GM18502 (cell line): ENCODE results near the gene SYTL3.
A peak's percentile ranks its signal among the peaks of the same experiment; 100 is the strongest.
"Not testable (repeated sequence)": the region's sequence is repeated elsewhere in the genome, so short reads cannot be mapped to it uniquely, and the experiment has no call there.

Source experiments
- ATAC-seq: cut with Tn5 transposase; IDR thresholded peaks from one replicate; pipeline ENCODE4 v1.9.1; 2021; ENCODE audit warnings: mild to moderate bottlenecking; ENCODE audit not compliant: unreplicated experiment, poor library complexity

The SYTL3 gene

DNA sequence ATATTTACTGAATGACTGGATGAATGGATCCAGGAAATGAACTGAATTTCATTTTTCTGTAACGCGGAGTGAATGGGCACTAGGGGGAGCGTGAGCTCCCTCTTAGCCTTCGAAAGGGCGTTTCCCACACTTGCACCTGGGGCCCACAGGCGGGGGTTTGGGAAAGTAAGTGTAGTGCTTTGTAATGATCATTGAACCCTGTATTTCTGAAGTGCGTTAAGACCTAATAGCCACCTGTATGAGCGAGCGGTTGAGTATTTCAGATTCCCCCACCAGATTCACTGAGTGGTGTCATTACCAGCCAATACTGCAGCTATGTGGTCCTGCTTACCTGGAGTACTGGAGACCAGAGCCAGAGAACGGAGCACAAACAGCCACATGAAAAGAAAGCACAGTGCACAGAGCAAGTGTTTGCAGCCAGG, 10.5 kb downstream of the SYTL3 start:
- ATAC-seq: peak; percentile 59

DNA sequence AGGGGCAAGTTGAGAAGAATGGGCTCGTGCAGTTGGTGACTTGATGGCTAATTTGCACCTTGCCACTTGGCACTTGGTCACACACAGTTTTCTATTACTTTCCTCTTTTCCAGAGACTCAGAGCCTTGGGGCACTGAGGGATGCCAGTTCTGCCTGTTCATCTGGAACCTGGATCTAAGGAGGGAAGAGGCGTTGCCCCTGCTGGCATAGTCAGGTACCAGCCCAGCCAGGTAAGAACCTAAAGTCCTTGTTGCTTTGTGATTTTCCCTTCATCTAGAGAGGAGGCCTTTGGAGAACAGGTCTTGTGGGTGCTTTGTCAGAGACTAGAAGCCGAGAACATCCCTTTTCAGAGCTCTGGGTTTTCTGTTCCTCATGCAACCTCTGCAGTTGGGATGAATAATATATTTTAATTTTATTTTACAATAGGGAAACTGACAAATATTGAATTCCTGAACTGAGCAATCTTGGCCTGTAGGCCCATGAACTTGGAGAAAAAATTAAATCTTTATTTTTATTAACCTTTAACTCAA, 11.4 kb downstream of the SYTL3 start:
- ATAC-seq: no peak

DNA sequence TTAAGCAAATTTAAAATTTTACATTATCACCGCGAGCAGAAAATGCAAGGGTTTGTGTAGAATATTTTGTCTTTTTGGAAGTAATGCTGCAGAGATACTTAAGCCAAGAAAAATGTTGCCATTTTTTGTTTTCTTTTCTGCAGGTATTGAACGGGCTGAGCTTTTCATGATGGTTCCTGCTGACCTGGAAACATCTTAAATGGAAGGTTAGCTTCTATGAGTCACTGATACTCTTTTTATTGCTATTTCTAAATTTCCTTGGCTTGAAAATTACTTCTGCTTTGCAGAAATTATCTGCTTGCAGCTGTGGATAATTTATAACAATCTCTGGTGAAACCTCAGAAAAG, 12.7 kb downstream of the SYTL3 start:
- ATAC-seq: no peak

DNA sequence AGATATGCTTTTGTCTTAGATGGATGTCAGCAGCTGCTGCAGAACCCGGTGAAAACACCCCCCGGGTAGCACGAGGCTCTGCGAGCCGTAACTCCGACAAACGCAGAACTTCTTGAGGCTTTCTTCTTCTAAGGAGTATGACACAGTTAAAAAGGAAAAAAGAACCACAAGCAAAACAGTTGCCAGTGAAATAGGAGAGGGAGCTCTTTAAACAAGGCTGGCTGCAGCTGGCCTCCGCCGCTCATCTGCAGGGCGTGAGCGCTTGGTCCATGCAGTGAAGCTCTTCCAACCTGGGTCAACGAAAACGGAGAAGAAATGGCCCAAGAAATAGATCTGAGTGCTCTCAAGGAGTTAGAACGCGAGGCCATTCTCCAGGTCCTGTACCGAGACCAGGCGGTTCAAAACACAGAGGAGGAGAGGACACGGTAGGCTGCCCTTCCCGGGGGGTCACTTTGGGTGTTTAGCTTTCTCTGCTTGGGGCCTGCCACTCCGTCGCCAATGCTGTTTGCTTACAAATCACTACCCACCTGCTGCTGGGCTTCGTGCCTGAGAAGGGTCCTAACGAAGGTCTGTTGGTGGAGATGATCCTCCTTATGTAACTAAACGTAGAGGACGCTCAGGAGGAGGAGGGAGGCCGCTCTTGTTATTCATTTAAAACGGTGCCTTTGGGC, 13.2 kb downstream of the SYTL3 start:
- ATAC-seq: no peak

DNA sequence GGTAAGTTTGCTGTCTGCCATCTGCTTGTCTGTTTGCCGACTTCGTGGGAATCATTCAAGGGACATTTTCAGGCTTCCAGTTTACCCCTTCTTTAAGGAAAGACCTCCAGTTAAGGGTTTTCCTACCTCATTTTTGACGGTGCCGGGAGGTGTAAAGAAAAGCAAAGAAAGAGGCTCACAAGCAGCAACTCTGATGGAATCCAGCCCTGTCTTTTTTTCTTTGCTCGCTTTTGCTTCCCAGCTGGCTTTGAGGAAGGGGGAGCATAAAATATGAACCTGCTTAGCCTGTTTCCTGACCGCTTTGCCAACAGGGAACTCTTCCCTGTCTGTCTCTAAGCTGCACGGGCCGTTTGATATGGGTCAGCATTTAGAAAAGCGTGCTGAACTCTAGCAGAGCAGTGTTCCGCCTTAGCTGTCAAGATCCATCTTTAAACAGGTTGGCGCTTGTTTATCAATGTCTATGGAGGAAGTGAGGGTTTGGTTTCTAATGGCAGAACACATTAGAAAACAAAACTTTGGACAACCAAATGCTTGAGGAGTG, 13.8 kb downstream of the SYTL3 start:
- no peak for ATAC-seq

DNA sequence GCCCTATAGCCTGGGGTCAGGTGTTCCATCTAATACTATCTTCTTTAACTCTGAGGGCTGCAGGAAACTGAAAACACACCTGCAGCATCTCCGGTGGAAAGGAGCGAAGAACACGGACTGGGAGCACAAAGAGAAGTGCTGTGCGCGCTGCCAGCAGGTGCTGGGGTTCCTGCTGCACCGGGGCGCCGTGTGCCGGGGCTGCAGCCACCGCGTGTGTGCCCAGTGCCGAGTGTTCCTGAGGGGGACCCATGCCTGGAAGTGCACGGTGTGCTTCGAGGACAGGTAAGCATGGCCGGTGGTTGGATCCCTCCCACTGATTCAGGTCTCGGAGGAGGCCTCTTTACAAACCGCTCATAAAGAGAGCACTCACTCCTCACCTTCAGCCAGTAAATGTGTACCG, 15.5 kb downstream of the SYTL3 start:
- ATAC-seq: no peak

DNA sequence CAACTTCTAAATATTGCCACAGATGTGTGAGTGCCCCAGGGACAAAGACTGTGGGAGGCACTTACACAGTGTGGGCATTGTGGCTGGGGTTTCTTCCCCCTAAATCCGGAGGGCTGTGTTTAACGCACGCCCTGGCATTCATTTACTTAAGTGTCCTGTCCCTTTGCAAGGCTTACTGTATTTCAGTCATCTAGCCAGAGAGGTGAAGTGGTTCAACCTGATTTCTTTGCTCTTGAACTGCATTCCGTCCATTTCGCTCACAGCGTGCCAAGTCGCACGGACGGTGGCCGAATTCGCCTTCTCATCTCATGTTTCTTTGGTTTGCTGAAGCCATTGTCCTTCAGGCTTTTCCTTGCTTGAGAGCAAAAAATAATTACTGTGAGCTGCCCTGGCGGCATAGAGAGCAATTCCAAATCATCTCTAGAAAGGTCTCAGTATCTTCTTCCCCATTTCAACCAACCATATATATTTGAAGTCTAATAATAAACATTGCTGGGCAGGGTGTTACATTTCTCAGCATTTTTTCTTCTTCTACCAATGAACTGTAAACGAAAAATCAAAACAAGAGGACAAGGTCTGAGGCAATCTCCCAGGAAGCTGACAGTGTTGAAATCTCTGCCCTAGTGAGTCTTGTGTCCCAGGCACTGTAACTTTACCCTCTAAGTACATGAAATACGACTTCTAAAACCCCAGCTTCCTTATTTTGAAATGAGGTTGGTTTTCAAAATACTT, 16.9 kb downstream of the SYTL3 start:
- ATAC-seq: no peak

DNA sequence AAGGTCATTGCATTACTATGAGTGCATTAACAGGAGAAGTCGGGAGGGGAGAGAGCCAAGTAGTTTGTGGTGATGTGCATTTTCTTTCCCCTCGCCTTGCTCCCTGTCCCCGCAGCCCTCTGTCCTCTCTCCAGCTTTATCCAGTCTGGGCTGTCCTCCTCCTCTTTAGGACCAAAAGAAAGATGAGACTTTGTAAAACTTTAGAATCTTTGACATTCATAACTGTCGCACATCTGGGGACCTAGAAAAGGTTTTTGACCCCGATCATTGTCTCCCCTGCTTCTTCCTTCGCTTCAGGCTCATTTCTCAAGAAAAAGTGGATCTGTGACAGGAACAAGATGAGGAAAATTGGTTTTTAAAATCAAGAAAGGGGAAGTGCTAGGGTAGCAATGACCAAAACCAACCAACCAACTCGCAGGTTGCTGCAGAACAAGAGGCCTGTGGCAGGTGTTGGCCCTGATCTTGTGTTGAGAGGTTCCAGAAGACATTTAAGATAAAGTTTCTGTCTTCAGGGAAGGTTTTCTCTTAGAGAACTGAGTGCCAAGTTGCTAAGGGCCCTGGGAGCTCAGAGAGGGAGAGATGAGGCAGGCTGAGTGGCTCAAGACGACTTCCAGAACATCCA, 17.6 kb downstream of the SYTL3 start:
- ATAC-seq: no peak

DNA sequence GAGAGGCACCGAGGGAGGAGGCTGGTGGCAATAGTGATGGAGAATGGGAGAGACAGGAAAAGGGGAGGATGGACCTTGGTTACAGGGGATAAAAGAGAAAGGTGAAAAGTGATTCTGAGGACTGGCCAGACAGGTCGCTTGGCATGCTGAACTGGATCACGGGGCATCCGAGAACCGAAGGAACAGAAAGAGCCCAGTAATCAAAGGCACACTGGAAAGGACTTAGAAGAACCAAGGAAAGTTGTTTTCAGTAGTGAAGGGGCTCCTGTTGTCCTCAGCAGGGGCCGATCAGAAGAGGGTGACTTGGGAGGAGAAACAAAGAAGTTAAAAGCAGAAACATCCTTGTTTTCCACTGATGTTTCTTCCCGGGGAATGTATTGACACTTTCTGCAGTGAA, 18.9 kb downstream of the SYTL3 start:
- ATAC-seq: no peak

DNA sequence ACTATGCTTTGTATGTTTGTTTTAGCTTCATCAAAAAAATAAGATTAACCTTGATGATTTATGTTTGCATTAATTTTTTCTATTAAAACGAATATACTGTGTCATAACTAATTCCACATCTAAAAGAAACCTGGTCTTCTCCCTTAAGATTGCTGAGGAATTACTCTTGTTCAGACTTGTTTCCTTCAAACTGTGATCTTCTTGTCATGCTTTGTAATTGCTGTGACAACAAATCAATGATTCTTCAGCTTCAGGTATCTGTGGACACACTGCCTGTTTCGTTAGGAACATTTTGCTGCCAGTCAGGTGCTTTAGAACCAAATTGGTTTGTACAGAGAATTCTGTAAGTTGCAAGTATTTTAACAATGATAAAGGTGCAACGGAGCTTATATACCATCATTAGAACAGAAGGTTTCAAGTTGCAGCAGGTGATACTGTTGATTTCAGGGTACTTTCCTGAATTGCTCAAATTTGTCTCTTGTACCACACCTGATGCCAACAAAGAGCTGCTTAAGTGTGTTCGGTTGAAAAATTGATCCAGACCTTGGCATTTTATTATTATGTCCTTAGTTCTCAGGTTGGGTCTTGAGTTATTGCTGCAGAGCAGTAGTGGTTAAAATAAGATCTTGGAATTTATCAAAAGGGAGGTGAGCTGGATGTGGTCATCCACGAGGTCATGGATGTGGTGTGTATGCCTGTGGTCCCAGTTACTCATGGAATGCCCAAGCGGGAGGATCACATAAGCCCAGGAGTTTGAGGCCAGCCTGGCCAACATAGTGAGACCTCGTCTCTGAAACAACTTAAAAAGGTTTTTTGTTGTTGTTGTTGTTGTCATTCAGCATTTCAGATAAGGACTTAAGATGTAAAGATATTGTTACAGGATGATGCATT, 19.5 kb downstream of the SYTL3 start:
- ATAC-seq: no peak

DNA sequence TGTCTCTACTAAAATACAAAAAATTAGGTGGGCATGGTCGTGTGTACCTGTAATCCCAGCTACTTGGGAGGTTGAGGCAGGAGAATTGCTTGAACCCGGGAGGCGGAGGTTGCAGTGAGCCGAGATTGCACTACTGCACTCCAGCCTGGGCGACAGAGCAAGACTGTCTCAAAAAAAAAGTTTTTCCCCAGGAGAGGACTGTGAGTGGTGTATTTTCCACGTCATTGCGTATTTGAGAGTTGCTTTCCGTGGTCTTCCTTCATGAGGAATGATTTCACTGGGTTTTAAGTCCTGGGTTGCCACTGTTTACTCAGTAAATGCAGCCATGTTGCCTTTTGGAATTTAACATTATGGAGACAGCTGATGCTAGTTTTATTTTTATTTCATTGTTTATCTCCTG, 22.3 kb downstream of the SYTL3 start:
- ATAC-seq: not testable (repeated sequence)

DNA sequence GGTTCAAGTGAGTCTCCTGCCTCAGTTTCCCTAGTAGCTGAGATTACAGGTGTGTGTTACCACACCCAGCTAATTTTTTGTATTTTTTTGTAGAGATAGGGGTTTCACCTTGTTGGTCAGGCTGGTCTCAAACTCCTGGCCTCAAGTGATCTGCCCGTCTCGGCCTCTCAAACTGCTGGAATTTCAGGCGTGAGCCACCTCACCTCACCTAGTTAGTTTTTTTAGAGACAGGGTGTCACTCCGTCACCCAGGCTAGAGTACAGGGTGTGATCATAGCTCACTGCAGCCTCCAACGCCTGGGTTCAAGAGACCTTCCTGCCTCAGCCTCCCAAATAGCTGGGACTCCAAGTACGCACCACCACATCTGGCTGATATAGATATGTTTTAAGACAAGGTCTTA, 22.9 kb downstream of the SYTL3 start:
- ATAC-seq: no peak

DNA sequence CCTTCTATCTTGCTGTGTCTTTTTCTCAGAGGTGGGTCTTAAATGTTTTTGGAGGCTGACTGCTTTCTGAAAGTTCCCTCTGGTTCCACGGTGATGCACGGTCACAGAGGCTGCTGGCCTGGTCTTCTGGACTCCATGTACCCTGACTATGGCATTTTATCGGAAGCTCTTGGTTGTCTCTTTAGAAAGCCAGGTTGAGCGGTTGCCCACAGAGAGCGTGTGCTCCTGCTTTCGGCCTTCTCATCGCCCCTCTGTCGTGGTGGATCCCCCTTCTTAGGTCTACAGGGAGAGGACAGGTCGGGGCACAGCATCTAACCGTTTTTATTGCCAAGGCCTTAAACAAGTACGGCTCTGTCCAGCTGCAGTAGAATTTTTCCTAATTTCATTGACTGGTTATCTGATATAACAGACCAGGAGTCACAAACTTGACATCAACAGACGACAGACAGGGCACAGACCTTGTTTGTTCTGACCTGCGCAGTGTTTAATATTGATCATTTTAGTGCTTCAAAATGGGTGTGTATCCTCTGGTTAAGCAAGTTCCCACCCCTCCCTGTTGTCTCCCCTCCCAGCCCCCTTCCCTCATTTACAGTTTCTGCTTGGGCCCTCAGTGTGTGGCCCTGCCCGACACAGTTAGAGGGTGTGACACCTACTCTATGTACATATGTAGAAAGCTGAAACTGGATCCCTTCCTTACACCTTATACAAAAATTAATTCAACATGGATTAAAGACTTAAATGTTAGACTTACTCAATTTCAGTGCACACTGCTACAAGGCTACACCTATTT, 24.7 kb downstream of the SYTL3 start:
- no peak for ATAC-seq

DNA sequence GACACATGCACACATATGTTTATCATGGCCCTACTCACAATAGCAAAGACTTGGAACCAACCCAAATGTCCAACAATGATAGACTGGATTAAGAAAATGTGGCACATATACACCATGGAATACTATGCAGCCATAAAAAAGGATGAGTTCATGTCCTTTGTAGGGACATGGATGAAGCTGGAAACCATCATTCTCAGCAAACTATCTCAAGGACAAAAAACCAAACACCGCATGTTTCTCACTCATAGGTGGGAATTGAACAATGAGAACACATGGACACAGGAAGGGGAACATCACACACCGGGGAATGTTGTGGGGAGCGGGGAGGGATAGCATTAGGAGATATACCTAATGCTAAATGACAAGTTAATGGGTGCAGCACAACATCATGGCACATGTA, 27.2 kb downstream of the SYTL3 start:
- ATAC-seq: not testable (repeated sequence)

DNA sequence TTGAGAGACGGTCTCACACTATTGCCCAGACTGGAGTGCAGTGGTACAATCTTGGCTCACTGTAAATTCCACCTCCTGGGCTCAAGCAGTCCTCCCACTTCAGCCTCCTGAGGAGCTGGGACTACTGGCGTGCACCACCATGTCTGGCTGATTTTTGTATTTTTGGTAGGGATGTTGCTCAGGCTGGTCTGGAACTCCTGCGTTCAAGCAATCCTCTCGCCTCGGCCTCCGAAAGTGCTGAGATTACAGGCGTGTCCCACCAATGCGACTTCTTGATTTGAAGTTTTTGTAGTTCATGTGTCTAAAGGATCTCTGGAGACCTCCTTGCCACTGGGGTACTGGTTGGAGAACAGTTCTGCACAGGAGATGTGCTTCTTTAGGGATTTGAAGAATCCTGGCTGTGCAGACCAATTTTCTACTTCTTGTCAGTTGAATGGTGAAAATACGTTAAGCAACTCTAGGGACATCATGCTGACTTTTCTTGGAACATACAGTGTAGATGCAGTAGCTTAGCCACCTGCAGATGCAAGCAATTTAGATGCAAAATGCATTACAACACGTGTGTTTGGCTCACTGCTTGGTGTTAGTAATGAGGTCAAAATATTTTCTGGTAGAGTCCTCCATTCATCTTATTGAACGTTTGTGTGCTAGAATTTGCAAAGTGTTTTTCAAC, 28.2 kb downstream of the SYTL3 start:
- ATAC-seq: no peak

DNA sequence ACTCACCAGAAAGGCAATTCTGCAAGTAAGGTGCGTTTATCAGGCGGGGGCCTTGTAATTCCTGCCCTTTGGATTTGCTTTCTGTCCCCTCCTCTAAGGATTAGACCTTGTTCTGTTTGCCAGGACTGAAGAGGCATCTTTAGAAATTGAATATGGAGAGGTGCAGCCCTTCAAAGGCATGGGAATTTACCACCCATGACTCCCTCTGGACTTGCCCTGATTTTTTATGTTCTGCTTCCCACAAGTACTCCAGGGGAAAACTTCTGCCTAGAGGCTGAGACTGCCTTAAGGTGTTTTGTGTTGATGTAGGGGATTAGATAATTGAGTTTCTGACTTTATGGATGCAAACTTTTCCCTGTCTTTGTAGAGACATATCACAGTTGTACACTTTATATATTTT, 30.2 kb downstream of the SYTL3 start:
- ATAC-seq: no peak

DNA sequence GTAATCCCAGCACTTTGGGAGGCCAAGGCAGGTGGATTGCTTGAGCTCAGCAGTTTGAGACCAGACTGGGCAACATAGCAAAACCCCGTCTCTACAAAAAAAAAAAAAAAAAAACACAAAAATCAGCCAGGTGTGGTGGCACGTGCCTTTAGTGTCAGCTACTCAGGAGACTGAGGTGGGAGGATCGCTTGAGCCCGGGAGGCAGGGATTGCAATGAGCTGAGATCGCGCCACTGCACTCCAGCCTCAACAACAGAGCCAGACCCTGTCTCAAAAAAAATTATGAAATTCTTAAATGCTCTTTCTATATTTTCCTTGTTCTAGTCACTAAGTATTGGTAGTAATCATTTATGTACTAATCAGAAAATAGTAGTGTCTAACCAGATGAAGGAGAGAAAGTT, 30.6 kb downstream of the SYTL3 start:
- ATAC-seq: no peak

DNA sequence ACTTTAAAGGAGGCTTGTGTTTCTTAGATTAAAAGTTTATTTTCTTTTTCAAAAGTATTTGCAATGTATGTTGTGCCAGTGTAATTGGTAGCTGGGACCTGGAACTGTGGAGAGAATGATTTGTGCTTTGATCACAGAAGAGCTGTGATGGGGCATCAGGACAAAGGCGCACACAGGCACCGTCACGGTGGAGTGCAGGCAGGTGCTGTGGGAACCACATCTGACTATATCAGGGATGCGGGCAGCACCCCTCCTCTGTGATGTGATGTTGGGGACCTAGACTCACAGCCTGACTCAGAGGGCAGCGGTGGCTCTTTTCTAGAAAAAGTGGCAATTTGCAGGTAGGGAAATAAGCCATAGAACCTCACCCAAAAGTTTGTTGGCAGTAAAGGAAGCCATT, 34.5 kb downstream of the SYTL3 start:
- no peak for ATAC-seq

DNA sequence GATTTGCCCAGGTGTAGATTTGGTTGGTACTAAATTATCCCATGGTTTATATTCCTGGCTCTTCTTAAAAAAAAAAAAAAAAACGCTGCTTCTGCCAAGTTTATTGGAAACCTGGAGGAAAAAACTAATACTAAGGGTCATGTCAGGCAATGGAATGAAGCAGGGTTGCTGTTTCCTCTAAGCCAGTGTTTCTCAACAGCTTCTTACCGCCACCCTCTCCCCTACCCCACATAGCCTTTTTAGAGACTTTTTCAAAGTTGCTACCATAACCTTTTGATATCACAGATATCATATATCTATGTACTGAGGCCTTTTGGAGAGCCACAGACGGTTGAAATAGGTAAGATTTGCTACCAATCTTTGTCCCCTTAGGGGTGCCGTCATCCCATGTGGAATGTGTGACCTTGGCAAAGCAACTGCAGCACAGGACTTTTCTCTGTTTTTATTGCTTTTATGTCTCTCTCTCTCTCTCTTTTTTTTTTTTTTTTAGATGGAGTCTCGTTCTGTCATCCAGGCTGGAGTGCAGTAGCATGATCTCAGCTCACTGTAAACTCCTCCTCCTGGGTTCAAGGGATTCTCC, 35.0 kb downstream of the SYTL3 start:
- ATAC-seq: no peak
